HEK293 (cell line): ENCODE measurements around the gene PTPRG.
A peak's percentile ranks its signal among the peaks of the same experiment; 100 is the strongest.

Source experiments
- BCL11B ChIP-seq: fragments of 450-650 bp; formaldehyde crosslinking; IDR thresholded peaks from 2 replicates; pipeline ENCODE4 v1.5.1; 2016; ENCODE audit warnings: low read depth, missing biosample characterization, missing genetic modification characterization
- GFI1B ChIP-seq: fragments of 450-650 bp; formaldehyde crosslinking; IDR thresholded peaks from 2 replicates; pipeline ENCODE4 v1.5.1; 2016; ENCODE audit warnings: missing biosample characterization, missing genetic modification characterization
- GLI4 ChIP-seq: fragments of 450-650 bp; formaldehyde crosslinking; IDR thresholded peaks from 2 replicates; pipeline ENCODE4 v1.5.1; 2016; ENCODE audit warnings: missing biosample characterization, missing genetic modification characterization
- HOXA7 ChIP-seq: sonication (generic); formaldehyde crosslinking; IDR thresholded peaks from 2 replicates; pipeline ENCODE4 v1.8.1; 2022; ENCODE audit warnings: missing genetic modification reagents, borderline replicate concordance
- IKZF3 ChIP-seq: fragments of 450-650 bp; IDR thresholded peaks from 2 replicates; pipeline ENCODE4 v1.5.0; 2018; ENCODE audit warnings: missing biosample characterization, mild to moderate bottlenecking, missing genetic modification characterization, moderate library complexity
- OVOL3 ChIP-seq: fragments of 450-650 bp; formaldehyde crosslinking; IDR thresholded peaks from 2 replicates; pipeline ENCODE4 v1.5.1; 2016; ENCODE audit warnings: missing biosample characterization, missing genetic modification characterization
- PRDM4 ChIP-seq: fragments of 450-650 bp; formaldehyde crosslinking; IDR thresholded peaks from 2 replicates; pipeline ENCODE4 v1.5.1; 2017; ENCODE audit warnings: missing biosample characterization, missing genetic modification characterization
- PRDM6 ChIP-seq: fragments of 450-650 bp; formaldehyde crosslinking; IDR thresholded peaks from 2 replicates; pipeline ENCODE4 v1.5.1; 2017; ENCODE audit warnings: missing biosample characterization, missing genetic modification characterization
- SALL2 ChIP-seq: fragments of 450-650 bp; formaldehyde crosslinking; IDR thresholded peaks from 2 replicates; pipeline ENCODE4 v1.5.0; 2017; ENCODE audit warnings: missing biosample characterization, mild to moderate bottlenecking, missing genetic modification characterization, borderline replicate concordance
- SP7 ChIP-seq: fragments of 450-650 bp; formaldehyde crosslinking; IDR thresholded peaks from 2 replicates; pipeline ENCODE4 v1.5.1; 2016; ENCODE audit warnings: missing biosample characterization, missing genetic modification characterization
- WT1 ChIP-seq: fragments of 450-650 bp; formaldehyde crosslinking; IDR thresholded peaks from 2 replicates; pipeline ENCODE4 v1.5.1; 2016; ENCODE audit warnings: missing biosample characterization, missing genetic modification characterization
- YY2 ChIP-seq: fragments of 450-650 bp; formaldehyde crosslinking; IDR thresholded peaks from 2 replicates; pipeline ENCODE4 v1.5.1; 2016; ENCODE audit warnings: missing biosample characterization, missing genetic modification characterization
- ZBTB21 ChIP-seq: fragments of 450-650 bp; formaldehyde crosslinking; IDR thresholded peaks from 2 replicates; pipeline ENCODE4 v1.5.1; 2017; ENCODE audit warnings: missing biosample characterization, missing genetic modification characterization
- ZBTB44 ChIP-seq: fragments of 450-650 bp; IDR thresholded peaks from 2 replicates; pipeline ENCODE4 v1.5.1; 2018; ENCODE audit warnings: missing biosample characterization, mild to moderate bottlenecking, missing genetic modification characterization
- ZNF132 ChIP-seq: fragments of 450-650 bp; formaldehyde crosslinking; IDR thresholded peaks from 2 replicates; pipeline ENCODE4 v1.5.1; 2017; ENCODE audit warnings: missing biosample characterization, missing genetic modification characterization, borderline replicate concordance
- ZNF148 ChIP-seq: fragments of 450-650 bp; formaldehyde crosslinking; IDR thresholded peaks from 2 replicates; pipeline ENCODE4 v1.5.0; 2017; ENCODE audit warnings: missing biosample characterization, missing genetic modification characterization, borderline replicate concordance
- ZNF155 ChIP-seq: fragments of 450-650 bp; formaldehyde crosslinking; IDR thresholded peaks from 2 replicates; pipeline ENCODE4 v1.5.1; 2016; ENCODE audit warnings: missing biosample characterization, missing genetic modification characterization
- ZNF184 ChIP-seq: fragments of 450-650 bp; IDR thresholded peaks from 2 replicates; pipeline ENCODE4 v1.5.1; 2018; ENCODE audit warnings: missing biosample characterization, mild to moderate bottlenecking, missing genetic modification characterization
- ZNF19 ChIP-seq: fragments of 450-650 bp; formaldehyde crosslinking; IDR thresholded peaks from 2 replicates; pipeline ENCODE4; 2016; ENCODE audit warnings: missing biosample characterization, missing genetic modification characterization, low read depth
- ZNF24 ChIP-seq: fragments of 450-650 bp; formaldehyde crosslinking; IDR thresholded peaks from 2 replicates; pipeline ENCODE4 v1.5.1; 2016; ENCODE audit warnings: missing biosample characterization, missing genetic modification characterization
- ZNF324 ChIP-seq: fragments of 450-650 bp; formaldehyde crosslinking; IDR thresholded peaks from 2 replicates; pipeline ENCODE4 v1.5.1; 2016; ENCODE audit warnings: missing biosample characterization, missing genetic modification characterization
- ZNF341 ChIP-seq: fragments of 450-650 bp; formaldehyde crosslinking; IDR thresholded peaks from 2 replicates; pipeline ENCODE4; 2016; ENCODE audit warnings: low read depth, missing biosample characterization, missing genetic modification characterization
- ZNF426 ChIP-seq: fragments of 450-650 bp; formaldehyde crosslinking; IDR thresholded peaks from 2 replicates; pipeline ENCODE4 v1.5.1; 2017; ENCODE audit warnings: missing biosample characterization, missing genetic modification characterization, mild to moderate bottlenecking, inconsistent platforms, moderate library complexity
- ZNF449 ChIP-seq: fragments of 450-650 bp; formaldehyde crosslinking; IDR thresholded peaks from 2 replicates; pipeline ENCODE4 v1.5.1; 2017; ENCODE audit warnings: missing biosample characterization, mild to moderate bottlenecking, missing genetic modification characterization, moderate library complexity
- ZNF530 ChIP-seq: fragments of 450-650 bp; formaldehyde crosslinking; IDR thresholded peaks from 2 replicates; pipeline ENCODE4 v1.5.1; 2016; ENCODE audit warnings: low read depth, missing biosample characterization, missing genetic modification characterization
- ZNF558 ChIP-seq: fragments of 450-650 bp; formaldehyde crosslinking; IDR thresholded peaks from 2 replicates; pipeline ENCODE4 v1.5.1; 2016; ENCODE audit warnings: missing biosample characterization, missing genetic modification characterization
- ZNF571 ChIP-seq: fragments of 450-650 bp; formaldehyde crosslinking; IDR thresholded peaks from 2 replicates; pipeline ENCODE4 v1.5.0; 2017; ENCODE audit warnings: missing biosample characterization, missing genetic modification characterization
- ZNF624 ChIP-seq: fragments of 450-650 bp; formaldehyde crosslinking; IDR thresholded peaks from 2 replicates; pipeline ENCODE4 v1.5.1; 2017; ENCODE audit warnings: missing biosample characterization, missing genetic modification characterization
- ZNF639 ChIP-seq: fragments of 450-650 bp; formaldehyde crosslinking; IDR thresholded peaks from 2 replicates; pipeline ENCODE4 v1.5.1; 2016; ENCODE audit warnings: missing biosample characterization, missing genetic modification characterization
- ZNF707 ChIP-seq: fragments of 450-650 bp; formaldehyde crosslinking; IDR thresholded peaks from 2 replicates; pipeline ENCODE4 v1.5.1; 2016; ENCODE audit warnings: missing biosample characterization, missing genetic modification characterization
- ZNF747 ChIP-seq: fragments of 450-650 bp; formaldehyde crosslinking; IDR thresholded peaks from 2 replicates; pipeline ENCODE4 v1.5.1; 2016; ENCODE audit warnings: missing biosample characterization, missing genetic modification characterization

Gene PTPRG

GRCh38 chr3:61664105-61664482, 102.7 kb downstream of the PTPRG start (continued):
- TF ChIP-seq GLI4: no peak
- peak; percentile 44 for TF ChIP-seq WT1 (tag by site-specific recombination)
- no peak for TF ChIP-seq ZNF155 (tag by site-specific recombination)
- TF ChIP-seq ZNF341: no peak
- no peak for TF ChIP-seq SALL2
- TF ChIP-seq ZNF571: no peak
- TF ChIP-seq ZNF747 (tag by site-specific recombination): no peak
- 0 out of 2 replicates have a peak, but pooled peaks have one; percentile 60 for TF ChIP-seq OVOL3
- TF ChIP-seq PRDM6 (tag by site-specific recombination): peak; percentile 74
- no peak for TF ChIP-seq ZNF132 (tag by site-specific recombination)
- no peak for TF ChIP-seq GFI1B (tag by site-specific recombination)
- TF ChIP-seq ZNF24 (tag by site-specific recombination): 0 out of 2 replicates have a peak, but pooled peaks have one; percentile 71
- peak; percentile 58; the same call in 1 of the 2 replicates for TF ChIP-seq ZNF558
- TF ChIP-seq ZBTB21 (tag by site-specific recombination): peak; percentile 43
- TF ChIP-seq ZNF19: no peak
- TF ChIP-seq YY2 (tag by site-specific recombination): no peak
- peak; percentile 95 for TF ChIP-seq SP7 (tag by site-specific recombination)
- no peak for TF ChIP-seq ZNF707 (tag by site-specific recombination)
- no peak; the same call in 1 of the 2 replicates for TF ChIP-seq BCL11B (tag by site-specific recombination)
- no peak for TF ChIP-seq ZNF530 (tag by site-specific recombination)
- TF ChIP-seq ZBTB44 (tag by site-specific recombination): peak; percentile 84
- no peak for TF ChIP-seq ZNF426
- TF ChIP-seq ZNF148: no peak
- TF ChIP-seq ZNF624 (tag by site-specific recombination): no peak
- TF ChIP-seq HOXA7: no peak
- TF ChIP-seq ZNF639 (tag by site-specific recombination): peak; percentile 83; the same call in 1 of the 2 replicates
- peak; percentile 90 for TF ChIP-seq IKZF3 (tag by site-specific recombination)
- TF ChIP-seq ZNF184: 0 out of 2 replicates have a peak, but pooled peaks have one; percentile 56
- peak; percentile 82; the same call in 1 of the 2 replicates for TF ChIP-seq ZNF324 (tag by site-specific recombination)
- peak; percentile 63 for TF ChIP-seq PRDM4 (tag by site-specific recombination)
- peak; percentile 43; the same call in 1 of the 2 replicates for TF ChIP-seq ZNF449 (tag by site-specific recombination)
